Hematopoietic multipotent progenitor cell (in vitro differentiated cells): ENCODE data around the gene DVL1. TPM values are rescaled to one million over a fixed set of nuclear protein-coding genes. Genes with fewer than 3 reads are reported as not detected.
"Not testable (repeated sequence)": the region's sequence is repeated elsewhere in the genome, so short reads cannot be mapped to it uniquely, and the experiment has no call there.

Source experiments
- DNase-seq, 3 donors: peaks; one replicate each; pipeline ENCODE4 v3.0.0-alpha.2; 2011 to 2015; ENCODE audit warnings: low read depth in 2 of 3, low spot score in 2 of 3
- total RNA-seq: library from RNA; depleted of rRNA; stranded (reverse); fragments of >200 nt; gene quantifications from one replicate; pipeline ENCODE4 v1.2.3, GENCODE V29; 2012

The DVL1 gene
- total RNA-seq, 1 donor = 52.5 TPM

DNA sequence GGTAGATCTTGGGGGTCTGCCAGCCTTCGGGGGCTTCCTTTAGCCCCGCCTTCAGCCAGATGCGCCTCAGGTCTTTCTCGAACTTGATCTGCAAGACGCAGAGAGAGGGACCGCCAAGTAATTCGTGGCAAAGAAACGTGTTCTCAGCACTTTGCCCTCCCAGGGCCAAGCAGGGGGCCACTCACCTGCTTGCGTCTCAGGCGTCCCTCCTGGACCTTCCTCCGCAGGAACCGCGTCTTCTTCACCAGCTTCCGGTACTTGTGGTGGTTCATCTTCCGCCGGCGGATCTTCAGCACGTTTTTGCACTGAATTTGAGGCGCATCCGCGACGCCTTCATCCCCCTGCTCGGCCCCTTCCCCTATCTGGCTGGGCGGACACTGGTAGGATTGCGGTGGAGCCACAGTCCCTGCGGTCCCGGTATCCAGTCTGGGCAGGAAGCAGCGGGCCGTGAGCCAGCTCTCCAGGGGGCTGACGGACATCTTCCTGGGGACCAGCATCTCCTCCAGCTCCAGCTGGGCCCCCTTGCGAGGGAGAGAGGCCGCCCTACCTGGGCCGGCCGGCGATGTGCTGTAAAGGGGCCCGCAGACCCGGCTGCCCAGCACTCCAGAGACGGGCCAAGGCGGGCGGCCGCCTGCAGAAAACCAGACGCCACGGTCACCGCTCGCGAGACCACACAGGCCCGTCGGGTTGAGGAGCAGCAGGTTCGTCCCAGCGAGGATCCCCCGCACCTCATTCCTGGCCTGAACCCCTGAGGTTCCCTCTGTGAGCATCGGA, 24.8 kb upstream of the DVL1 start:
- no peak for DNase-seq

DNA sequence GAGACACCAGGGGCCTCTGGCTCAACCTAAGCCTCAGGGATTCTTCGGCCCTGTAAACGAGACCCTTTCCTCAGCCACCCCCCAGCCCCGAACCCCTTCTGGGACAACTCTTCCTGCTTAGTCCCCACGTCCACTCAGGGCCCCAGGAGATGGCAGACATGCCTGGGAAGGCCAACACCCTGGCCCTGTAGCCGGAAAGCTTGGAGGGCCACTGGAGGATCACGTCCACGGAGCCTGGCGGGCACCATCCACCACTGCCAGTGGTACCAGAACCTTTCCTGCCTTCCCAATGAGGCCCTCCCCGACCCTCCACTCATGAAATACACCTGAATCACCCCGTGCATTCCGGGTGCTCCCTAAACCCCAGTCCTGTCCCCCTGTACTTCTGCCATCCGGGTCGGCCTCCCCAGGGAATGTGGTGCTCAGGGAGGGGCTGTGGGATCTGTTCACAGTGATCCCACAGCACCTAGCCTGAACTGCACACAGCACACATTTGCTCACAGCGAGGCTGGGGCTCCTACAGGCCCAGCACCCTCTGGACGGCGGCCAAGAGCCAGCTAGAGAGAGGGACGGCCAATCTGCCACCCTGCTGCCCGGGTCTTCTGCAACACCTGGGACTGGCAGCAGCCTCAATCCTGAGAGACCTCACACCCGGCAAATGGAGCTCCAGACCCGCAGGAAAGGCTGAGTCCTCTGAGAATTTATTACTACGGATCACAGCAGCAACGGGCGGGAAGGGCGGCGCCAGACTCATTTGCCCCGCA, 24.0 kb upstream of the DVL1 start:
- DNase-seq = no peak

DNA sequence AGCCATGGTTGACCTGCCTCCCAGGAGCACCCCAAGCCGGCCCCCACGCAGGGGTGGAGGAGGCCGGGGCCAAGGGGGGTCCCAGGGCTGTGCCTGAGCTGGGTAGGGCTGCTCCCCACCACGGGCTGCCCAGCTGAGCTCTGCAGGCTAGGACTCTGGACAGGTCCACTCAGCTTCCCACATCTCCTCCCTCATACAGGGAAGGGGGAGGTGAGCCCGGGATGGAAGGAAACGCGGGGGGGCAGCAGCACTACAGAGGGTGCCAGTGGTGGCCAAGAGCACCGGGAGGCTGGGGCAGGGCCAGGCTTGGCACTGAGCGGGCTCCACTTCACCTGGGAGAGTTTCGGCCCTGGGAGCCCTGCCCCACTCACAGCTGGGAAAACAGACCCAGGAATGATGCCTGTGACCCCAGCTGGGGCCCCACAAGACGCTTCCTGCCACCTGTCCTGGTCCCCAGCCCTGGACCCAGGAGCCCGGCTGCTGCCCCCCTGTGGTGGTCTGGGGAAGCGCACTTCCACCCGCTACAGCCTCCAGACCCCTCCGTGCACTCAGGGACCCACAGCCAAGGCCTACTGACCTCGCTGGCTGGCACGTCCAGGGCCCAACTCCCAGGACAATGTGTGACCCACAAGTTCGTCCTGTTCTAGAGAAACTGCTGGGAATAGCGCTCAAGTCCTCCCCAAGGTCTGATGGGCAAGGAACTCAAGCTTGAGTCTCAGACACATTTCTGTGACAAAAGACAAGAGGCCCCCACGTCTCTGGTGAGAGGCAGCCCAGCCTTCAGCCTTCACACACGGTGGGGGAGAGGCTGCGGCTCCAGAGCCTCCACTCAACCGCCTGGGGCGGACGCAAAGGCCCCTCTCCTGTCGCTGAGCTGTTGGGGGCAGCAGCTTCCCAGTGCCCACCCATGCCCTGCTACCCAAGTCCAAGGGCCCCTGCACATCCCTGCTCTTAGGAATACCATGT, 22.8 kb upstream of the DVL1 start:
- DNase-seq = peak; percentile 53 to 66 (median 58)

GRCh38 chr1:1371364-1371745, 22.1 kb upstream of the DVL1 start:
- DNase-seq = peak; percentile 55 to 67 (median 57)

DNA sequence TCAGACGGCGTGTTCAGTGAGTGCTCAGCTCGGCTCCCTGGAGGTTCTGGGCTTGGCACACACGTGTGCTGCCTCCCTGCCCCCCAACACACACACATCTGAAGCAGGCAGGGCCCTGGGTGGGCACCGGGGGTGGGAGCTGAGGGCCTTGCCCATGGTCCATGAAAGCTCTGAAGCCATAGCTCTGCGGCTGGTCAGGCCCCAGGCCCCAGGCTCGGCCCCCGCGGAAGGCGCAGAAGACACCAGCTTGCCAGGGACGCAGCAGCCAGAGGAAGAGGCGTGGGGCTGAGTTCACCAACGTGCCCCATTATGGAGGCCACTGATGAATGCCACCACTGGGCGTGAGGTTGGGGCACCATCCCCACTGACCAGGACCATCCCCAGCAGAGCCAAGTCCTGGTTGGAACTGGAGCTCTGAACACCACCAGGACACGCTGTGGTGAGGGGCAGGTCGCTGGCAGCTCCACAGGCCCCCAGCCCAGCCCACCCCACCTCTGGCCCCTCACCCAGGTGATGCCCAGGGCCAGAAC, 21.6 kb upstream of the DVL1 start:
- no peak for DNase-seq

DNA sequence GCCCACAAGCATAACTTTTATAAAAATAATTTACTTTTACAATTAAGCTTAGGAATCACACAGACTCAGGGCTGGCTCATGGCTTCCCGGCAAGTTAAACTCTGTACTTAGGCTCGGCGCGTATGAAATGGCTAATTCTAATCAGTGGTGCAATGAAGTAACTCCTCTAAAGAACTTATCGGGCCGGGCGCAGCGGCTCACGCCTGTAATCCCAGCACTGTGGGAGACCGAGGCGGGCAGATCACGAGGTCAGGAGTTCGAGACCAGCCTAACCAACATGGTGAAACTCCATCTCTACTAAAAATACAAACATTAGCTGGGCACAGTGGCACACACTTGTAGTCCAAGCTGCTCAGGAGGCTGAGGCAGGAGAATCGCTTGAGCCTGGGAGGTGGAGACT, 20.9 kb upstream of the DVL1 start:
- DNase-seq = not testable (repeated sequence)

GRCh38 chr1:1367315-1367714, 18.1 kb upstream of the DVL1 start:
- DNase-seq = peak in 1 of 3 donors; percentile 25

DNA sequence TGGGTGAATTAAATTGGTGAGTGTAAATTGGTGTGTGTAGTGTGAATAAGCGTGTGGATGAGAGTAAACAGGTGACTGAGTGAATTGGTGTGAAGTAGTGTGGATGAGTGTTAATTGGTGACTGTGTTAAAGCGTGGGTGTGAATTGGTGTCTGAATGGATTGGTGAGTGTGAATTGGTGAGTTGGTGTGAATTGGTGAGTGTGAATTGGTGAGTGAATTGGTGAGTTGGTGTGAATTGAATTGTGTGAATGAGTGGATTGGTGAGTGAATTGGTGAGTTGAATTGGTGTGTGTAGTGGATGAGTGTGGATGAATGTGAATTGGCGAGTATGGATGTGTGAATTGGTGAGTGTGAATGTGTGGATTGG, 17.5 kb upstream of the DVL1 start:
- DNase-seq = no peak

DNA sequence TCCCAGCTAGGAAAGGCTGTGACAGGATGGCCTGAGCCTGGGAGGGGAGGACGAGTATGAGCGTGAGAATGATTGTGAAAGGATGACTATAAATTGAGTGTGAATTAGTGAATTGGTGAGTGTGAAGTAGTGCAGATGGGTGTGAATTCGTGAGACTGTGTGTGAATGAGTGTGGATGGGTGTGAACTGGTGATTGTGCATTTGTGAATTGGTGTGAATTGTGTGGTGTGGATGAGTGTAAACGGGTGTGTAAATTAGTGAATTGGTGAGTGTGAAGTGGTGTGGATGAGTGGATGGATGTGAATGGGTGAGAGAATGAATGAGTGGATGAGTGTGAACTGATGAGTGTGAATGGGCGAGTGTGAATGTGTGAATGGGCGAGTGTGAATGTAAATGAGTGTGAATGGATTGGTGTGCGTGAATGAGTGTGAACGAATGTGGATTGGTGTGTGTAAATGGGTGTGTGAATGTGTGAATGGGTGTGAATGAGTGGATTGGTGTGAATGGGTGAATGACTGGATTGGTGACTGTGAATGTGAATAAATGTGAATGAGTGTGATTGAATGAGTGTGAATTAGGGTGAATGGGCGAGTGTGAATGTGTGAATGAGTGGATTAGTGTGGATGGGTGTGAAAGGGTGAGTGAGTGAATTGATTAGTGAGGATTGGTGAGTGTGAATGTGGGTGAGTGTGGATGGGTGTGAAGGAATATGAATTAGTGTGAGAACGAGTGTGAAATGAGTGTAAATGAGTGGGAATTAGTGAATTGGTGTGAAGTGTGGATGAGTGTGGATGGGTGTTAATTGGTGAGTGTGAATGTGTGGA, 16.9 kb upstream of the DVL1 start:
- no peak for DNase-seq

GRCh38 chr1:1364266-1364665, 15.0 kb upstream of the DVL1 start:
- no peak for DNase-seq

- DNase-seq = no peak
Observed at GRCh38 chr1:1361982-1362423, 12.8 kb upstream of the DVL1 start.

GRCh38 chr1:1361233-1361981, 12.2 kb upstream of the DVL1 start:
- no peak for DNase-seq

DNA sequence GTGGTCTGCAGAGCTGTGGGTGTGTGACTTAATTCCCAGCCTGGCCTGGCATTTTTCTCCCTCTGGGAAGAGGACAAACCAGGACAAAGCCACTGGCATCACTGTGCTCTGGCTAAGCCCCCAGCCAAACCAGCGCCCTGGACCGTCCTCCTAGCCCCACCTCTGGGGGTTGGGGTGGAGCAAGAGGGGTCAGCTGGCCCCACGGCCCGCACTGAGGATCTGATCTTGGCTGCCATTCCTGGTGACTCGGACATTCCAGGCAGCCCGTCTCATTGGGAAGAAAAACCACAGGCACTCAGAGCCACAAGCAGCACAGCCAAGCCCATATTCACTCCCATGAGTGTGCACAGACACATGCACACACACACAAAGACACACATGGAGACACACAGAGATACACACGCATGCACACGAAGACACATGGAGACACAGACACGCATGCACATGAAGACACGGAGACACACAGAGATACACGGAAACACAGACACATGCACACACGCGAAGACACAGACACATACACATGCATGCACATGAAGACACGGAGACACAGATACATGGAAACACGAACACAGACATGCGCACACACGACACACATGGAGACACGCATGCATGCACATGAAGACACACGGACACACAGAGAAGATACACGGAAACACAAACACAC, 11.4 kb upstream of the DVL1 start:
- no peak for DNase-seq

DNA sequence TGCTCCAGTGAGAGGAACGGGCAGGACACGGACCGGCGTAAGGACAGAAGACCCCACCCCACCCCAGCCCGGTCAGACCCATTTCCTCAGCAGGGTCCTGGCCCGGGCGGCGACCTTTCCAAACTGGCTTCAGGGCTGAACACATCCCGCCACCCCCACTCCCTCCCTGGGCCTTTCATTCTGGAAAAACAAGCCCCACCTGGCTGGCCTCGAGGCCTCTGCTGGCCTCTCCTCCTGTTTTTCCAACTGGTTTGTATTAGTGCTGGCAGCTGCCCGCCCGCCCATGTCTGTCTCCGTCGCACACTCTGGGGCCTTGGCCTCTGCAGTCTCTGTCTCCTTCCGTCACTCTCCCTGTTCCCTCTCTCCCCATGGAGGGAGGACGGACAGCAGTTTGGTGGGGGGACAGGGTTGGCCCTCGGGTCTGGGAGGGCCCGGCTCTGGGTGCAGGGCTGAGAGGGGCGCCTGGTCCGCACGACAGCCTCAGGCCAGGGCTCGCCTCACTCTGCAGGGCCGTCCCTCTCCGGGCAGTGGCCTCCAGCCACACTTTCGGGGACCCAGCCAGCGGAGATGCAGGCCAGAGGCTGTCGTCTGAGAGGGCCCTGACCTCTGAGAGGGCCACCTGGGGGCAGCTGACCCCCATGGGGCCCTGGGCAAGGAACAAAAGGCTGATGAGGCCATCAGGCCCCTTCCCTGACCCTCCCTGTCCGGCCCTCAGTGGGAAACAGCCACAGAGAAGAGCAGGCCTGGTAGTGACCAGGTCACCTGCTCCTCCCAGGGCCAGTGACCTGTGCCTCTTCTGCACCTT, 10.6 kb upstream of the DVL1 start:
- DNase-seq = no peak

DNA sequence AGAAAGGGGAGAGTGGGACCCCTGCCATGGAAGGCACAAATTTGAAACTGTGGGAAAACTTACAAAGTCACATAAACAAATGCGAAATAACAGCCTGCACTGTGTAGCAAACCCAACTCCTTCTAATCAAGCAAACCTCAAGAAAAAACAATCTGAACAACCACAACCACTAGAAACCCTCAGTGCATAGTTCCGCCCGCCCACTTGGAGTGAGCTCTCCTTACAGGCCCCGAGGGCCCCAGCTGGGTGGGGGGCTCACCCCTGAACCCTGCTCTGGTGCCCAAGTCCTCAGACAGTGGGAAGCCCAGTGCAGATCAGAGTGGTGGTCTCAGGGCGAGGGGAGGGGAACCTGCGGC, 10.1 kb upstream of the DVL1 start:
- no peak for DNase-seq

DNA sequence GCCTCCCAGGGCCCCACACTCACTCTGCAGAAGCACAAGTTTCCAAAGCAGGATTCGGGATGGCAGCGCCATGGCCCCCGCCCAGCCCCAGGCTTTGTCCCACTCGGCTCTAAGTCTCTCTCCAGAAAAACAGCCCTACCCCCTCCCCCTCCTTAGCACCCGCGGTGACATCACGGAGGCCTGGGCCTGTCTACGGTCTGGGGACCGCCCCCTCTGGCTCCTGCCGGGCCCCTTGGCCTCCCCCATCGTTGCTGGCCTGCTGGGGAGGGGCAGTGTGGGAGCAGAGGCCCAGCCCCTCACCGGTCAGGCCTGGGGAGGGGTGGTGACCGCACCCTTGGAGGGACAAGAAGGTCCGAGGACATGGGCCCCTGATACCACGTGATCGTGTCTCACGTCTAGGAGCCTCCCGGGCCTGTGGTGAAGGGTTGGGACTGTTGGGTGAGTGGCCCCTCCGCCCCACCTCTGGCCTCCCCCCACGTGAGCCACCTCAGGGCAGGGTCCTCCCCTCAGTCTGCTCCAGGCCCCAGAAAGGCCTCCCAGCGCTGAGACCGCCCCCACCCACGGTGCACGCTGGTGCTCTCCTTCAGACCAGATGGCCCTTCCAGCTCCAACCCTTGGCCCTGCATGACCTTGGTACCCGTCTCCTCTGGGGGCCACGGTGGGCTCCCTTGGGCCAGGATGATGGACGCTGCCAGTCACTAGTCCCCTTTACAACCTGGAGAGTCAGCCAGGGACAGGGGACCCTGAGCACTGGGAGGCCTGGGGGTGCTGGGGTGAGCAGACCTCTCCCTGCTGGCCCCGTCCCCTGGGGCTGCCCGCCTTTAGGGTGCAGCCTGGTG, 9.4 kb upstream of the DVL1 start, which contains the start of gene MXRA8:
Gene MXRA8 (minus strand): TSS at position 123 of the 839 bp plus-strand sequence. CDS start 51 bp downstream, at position 72.
- DNase-seq = peak in 1 of 3 donors; percentile 28

- DNase-seq = no peak
Observed at GRCh38 chr1:1357871-1358432, 8.7 kb upstream of the DVL1 start.
